Large intestine (tissue), 3 donors: ENCODE measurements around the gene LMBRD1. TPM values are rescaled to one million over a fixed set of nuclear protein-coding genes. Genes with fewer than 3 reads are reported as not detected.

Experiments used
- DNase-seq, 2 donors: peaks; one replicate each; pipeline versions ENCODE4 v3.0.0 to v3.0.0-alpha.2; 2013
- H3K27ac ChIP-seq: one replicate; pipeline ENCODE4 v1.5.1; 2013; ENCODE audit warnings: low read length
- H3K27me3 ChIP-seq: 2 replicates; pipeline ENCODE4 v1.6.1; 2013; ENCODE audit warnings: low read length; ENCODE audit not compliant: control insufficient read depth, insufficient read depth
- H3K36me3 ChIP-seq: 2 replicates; pipeline ENCODE4 v1.6.1; 2013; ENCODE audit warnings: low read length; ENCODE audit not compliant: control insufficient read depth, insufficient read depth
- H3K4me1 ChIP-seq: one replicate; pipeline ENCODE4 v1.6.1; 2013; ENCODE audit warnings: low read length; ENCODE audit not compliant: control insufficient read depth, insufficient read depth
- H3K4me3 ChIP-seq: one replicate; pipeline ENCODE4 v1.5.1; 2013; ENCODE audit warnings: low read length
- H3K9me3 ChIP-seq: one replicate; pipeline ENCODE4 v1.6.1; 2013; ENCODE audit warnings: mild to moderate bottlenecking, low read depth, low read length, moderate library complexity; ENCODE audit not compliant: control insufficient read depth
- WGBS: methylation state at CpG from one replicate; pipeline ENCODE4 v1.1.5; 2013; ENCODE audit warnings: low lambda C conversion rate; ENCODE audit not compliant: insufficient coverage; 5-methylcytosine and 5-hydroxymethylcytosine counted together
- polyA plus RNA-seq: library from polyadenylated mRNA; unstranded; fragments of 120-200 nt; gene quantifications from one replicate; pipeline ENCODE4 v1.2.1, GENCODE V29; 2013

Gene LMBRD1
- polyA plus RNA-seq, 1 donor: 85.3 TPM

DNA sequence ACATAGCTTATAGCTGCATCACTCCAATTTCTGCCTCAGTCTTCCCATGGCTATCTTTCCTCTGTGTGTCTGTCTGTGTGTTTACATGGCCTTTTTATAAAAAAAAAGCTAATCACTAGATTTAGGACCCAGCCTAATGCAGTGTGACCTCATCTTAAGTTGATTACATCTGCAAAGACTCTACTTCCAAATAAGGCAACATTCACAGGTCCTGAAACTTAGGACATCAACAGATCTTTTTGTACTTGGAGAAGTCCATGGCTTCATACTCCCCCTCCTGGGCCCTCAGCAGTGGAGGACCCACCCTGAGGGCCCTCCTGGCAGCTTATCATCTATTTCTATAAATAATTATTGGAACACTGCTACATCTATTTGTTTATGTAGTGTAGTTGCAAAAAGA, 146.1 kb downstream of the LMBRD1 start:
- no peaks in the 10 kb centered on the region for H3K4me1 ChIP-seq
- no peaks in the 10 kb centered on the region for H3K9me3 ChIP-seq
- H3K27ac ChIP-seq: no peak overlapping the region
- no peak overlapping the region for H3K4me3 ChIP-seq
- no peaks in the 10 kb centered on the region for H3K27me3 ChIP-seq
- H3K36me3 ChIP-seq: no peaks in the 10 kb centered on the region
- DNase-seq: no peak

DNA sequence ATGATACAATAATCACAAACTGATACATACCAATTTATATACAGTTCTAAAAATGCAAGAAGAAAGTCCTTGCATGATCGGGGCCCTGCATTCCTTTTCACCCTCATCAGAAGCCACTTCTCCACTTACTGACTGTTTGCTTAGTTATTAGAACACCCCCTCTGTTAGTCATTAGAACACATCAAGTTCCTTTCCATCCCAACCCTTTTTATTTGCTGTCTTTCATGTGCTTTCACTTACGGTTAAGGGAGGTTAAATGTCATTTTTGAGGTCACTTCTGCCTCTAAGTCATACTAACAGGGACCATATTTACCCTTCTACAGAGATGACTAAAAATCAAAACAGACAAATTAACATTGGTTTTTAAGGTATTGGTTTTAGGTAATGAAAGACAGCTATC, 149.1 kb downstream of the LMBRD1 start:
- Histone ChIP-seq H3K27ac (no peak overlapping the region), H3K27me3 (no peaks in the 10 kb centered on the region), H3K4me3 (no peak overlapping the region), H3K36me3 (no peaks in the 10 kb centered on the region), H3K9me3 (no peaks in the 10 kb centered on the region), H3K4me1 (no peaks in the 10 kb centered on the region)
- no CpG with 5 or more reads among the region's 2 CpGs for WGBS
- DNase-seq: no peak

DNA sequence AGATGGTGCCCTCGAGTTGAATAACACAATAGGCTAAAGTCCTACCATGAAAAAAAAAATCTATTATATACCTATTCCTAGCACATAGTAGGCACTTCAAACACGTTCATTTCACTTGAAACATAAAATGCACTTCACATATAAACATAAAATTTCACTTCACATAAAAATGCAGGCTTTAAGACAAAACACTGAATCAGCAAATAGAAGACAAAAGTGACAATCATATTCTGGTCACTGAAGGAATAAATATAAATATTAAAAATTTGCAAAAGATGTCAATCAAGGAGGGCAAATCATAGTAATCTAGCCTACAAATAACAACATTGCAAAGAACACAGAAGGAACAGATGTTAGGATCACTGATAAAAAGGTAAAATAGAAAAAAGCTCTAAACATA, 153.1 kb downstream of the LMBRD1 start:
- H3K4me3 ChIP-seq: no peak overlapping the region
- DNase-seq: no peak
- H3K9me3 ChIP-seq: no peaks in the 10 kb centered on the region
- no peaks in the 10 kb centered on the region for H3K36me3 ChIP-seq
- no peaks in the 10 kb centered on the region for H3K27me3 ChIP-seq
- H3K27ac ChIP-seq: no peak overlapping the region
- WGBS: no CpG with 5 or more reads among the region's 2 CpGs
- H3K4me1 ChIP-seq: no peaks in the 10 kb centered on the region

DNA sequence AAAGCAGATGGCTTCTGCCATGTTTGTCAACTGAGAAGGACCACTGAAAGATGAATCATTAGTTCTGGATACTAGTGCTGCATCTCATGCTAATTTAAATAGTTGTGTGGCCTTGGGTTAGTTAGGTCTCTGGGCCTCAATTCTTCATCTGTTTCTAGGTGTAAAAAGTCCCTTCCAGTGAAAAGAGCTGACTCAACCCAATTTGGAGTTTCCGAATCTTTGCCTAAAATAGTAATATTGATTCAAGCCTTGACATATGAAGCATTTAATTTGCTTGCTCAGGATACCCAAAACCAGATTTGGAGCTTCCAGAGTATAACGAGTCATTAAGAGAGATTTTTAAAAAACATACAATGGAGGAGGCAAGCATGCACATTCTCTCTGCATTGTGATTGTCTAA, 163.9 kb downstream of the LMBRD1 start:
- WGBS: no CpG with 5 or more reads among the region's 2 CpGs
- Histone ChIP-seq H3K4me3 (no peak overlapping the region), H3K36me3 (no peaks in the 10 kb centered on the region), H3K27me3 (no peaks in the 10 kb centered on the region), H3K9me3 (no peaks in the 10 kb centered on the region), H3K4me1 (no peaks in the 10 kb centered on the region), H3K27ac (no peak overlapping the region)
- no peak for DNase-seq

DNA sequence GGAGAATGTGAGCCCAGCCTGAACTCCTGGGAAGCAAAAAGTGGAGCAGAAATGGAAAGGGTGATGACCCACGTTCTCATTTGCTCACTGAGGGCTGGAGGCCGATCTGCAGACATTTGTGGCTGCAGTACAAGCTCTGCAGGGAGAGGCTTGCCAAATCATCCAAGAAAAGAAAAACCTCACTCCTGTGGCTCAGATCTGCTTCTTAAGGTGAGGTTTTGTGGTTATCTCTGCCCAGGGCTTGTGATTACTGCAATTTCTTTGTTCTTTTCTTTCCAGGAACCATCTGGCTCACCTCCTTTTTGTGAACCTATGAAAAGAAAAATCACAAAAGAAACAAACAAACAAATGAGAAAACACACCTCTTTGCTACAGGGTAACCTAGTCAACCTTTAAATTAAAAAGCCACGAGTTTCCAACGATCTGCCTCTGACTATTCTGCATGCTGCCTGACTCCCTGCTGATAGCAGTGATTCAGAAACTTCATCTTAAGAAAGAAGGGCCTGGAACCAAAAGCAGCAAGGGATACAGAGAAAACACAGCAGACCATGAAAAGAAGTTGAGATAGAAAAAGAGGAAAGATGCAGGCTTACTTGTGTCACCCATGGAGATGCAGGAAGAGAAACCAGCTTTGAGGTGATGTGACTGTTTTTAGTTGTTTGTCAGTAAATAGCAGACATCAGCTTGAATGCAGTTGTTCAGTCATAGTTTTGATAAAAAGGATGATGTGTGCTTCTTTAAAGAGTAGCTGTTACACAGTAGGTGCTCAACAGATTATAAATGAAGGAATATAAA, 165.1 kb downstream of the LMBRD1 start:
- H3K36me3 ChIP-seq: no peaks in the 10 kb centered on the region
- H3K27ac ChIP-seq: no peak overlapping the region
- no peak overlapping the region for H3K4me3 ChIP-seq
- H3K9me3 ChIP-seq: no peaks in the 10 kb centered on the region
- no peaks in the 10 kb centered on the region for H3K4me1 ChIP-seq
- WGBS: 30% methylated on average over 2 of the region's 4 CpGs
- H3K27me3 ChIP-seq: no peaks in the 10 kb centered on the region
- no peak for DNase-seq

DNA sequence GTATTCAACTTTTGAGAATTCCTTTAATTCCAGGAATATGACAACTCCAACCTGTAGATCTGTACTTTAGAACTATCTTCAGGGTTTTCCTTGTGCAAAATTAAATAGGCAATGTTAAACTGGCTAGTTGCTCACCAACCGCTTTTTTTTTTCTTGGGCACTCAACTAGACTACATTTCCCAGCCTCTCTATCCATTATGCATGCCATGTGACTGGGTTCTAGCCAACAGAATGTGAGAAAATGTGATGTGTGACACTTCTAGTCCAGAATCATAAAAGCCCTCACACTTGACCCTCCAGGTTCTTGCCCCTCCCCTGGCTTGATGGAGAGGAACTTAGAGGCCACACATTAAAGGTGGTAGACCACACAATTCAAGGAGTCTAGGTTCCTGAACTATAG, 166.0 kb downstream of the LMBRD1 start:
- no peaks in the 10 kb centered on the region for H3K27me3 ChIP-seq
- H3K27ac ChIP-seq: no peak overlapping the region
- no peaks in the 10 kb centered on the region for H3K4me1 ChIP-seq
- no peaks in the 10 kb centered on the region for H3K36me3 ChIP-seq
- no peak for DNase-seq
- no peak overlapping the region for H3K4me3 ChIP-seq
- 75% methylated on average over 1 of the region's 1 CpG for WGBS
- H3K9me3 ChIP-seq: no peaks in the 10 kb centered on the region

DNA sequence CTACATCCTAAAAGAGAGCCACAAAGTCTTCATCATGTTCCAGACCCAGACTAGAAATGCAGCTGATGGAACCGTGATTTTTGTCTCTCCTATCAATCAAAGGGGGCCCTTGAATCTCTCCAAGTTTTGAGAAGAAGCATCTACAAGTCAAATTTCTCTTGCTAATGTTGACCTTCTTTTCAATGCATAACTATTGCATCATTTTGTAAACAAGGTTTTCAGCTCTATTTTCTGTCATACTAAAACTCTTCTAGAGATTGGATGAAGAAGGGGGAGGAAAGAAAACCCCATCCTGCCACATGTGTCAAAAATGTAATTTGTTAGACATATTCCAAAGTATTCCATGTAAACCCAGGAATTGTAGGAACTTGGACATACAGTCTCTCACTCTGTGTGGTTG, 169.2 kb downstream of the LMBRD1 start:
- Histone ChIP-seq H3K27ac (no peak overlapping the region), H3K4me1 (no peaks in the 10 kb centered on the region), H3K27me3 (no peaks in the 10 kb centered on the region), H3K9me3 (no peaks in the 10 kb centered on the region), H3K36me3 (no peaks in the 10 kb centered on the region), H3K4me3 (no peak overlapping the region)
- no peak for DNase-seq
- WGBS: no CpG with 5 or more reads among the region's 1 CpG

DNA sequence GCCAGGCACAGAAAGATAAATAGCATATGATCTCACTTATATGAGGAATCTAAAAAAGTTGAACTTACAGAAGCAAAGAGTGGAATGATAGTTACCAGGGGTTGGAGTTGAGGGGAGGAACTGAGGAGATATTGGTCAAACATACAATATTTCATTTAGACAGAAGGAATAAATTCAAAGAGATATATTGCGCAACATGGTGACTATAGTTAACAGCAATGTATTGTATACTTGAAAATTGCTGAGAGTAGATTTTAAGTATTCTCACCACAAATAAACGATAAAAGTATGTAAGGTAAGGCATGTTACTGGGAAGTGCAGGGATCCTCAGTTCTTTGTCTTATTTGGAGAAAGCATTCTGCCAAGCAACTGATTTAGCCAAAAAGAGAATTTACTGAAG, 171.9 kb downstream of the LMBRD1 start:
- 83% methylated on average over 2 of the region's 2 CpGs for WGBS
- no peak overlapping the region for H3K4me3 ChIP-seq
- H3K36me3 ChIP-seq: no peaks in the 10 kb centered on the region
- DNase-seq: no peak
- no peaks in the 10 kb centered on the region for H3K9me3 ChIP-seq
- no peaks in the 10 kb centered on the region for H3K4me1 ChIP-seq
- no peak overlapping the region for H3K27ac ChIP-seq
- no peaks in the 10 kb centered on the region for H3K27me3 ChIP-seq

Other genes with a start within 250 kb of the LMBRD1 start
- 3.4 TPM for gene COL19A1, start 69.5 kb upstream of the LMBRD1 start, polyA plus RNA-seq